HG03095 (cell line): ENCODE data around the gene CPM.
"Not testable (repeated sequence)": the region's sequence is repeated elsewhere in the genome, so short reads cannot be mapped to it uniquely, and the experiment has no call there.

Experiments
- ATAC-seq: cut with Tn5 transposase; IDR thresholded peaks from one replicate; pipeline ENCODE4 v1.9.1; 2021; ENCODE audit warnings: moderate library complexity; ENCODE audit not compliant: unreplicated experiment

The CPM gene

DNA sequence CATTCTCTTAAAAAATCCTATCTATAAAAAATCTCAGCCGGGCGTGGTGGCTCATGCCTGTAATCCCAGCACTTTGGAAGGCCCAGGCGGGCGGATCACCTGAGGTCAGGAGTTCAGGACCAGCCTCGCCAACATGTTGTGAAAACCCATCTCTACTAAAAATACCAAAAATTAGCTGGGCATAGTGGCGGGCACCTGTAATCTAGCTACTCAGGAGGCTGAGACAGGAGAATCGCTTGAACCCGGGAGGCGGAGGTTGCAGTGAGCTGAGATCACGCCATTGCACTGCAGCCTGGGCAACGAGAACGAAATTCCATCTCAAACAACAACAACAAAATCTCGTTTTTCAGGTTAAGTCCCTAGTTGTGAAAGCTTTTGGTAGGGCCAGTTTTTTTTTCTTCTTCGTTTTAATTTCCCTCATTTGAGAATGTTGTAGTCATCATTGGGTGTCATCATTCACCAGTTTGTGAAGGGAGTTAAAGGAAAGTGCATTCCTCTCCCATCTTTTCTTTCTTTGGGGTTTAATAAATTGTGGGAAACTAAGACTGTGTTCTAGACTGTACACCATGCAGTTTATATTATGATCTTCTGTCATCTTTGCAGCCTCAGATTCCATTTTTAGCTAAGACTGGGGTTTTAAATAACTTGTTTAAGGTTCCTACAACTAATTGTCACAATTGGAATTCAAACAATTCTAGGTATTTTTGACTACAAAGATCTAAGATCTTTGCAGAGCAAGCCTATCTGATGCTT lies 101.0 kb downstream of the CPM start:
- no peak for ATAC-seq

DNA sequence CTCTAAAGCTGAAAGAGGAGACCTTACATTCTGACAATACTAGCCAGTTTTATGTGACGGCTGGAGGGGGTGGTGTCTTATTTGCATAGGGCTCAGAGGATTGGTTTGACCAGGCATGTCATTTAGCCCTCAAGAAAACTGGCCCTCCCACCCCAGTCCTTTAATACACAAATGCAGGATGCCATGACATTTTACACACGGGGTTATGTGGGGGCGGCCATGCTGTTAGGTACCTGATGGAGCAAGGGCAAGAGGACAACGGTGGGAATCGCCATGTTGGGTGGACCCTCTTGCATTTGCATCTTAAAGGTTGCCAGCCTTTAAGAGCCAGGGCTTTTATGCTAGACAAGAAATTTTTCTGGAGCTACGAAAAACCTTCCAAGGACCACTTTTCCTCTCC lies 101.7 kb downstream of the CPM start:
- ATAC-seq: no peak

DNA sequence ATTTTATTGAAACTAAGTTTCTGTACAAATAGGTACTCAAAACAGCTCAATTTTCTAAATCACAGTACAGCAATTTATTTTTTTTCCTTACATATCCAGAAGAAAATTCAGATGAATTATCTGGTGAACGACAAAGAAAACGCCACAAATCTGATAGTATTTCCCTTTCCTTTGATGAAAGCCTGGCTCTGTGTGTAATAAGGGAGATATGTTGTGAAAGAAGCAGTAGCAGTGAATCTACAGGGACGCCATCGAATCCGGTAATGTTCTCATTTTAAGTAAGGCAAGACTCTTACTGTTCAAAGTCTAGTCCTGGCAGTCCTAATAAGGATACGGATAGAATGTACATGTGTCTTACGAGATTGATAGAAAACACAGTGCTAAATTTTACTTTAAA lies 104.3 kb downstream of the CPM start:
- no peak for ATAC-seq

DNA sequence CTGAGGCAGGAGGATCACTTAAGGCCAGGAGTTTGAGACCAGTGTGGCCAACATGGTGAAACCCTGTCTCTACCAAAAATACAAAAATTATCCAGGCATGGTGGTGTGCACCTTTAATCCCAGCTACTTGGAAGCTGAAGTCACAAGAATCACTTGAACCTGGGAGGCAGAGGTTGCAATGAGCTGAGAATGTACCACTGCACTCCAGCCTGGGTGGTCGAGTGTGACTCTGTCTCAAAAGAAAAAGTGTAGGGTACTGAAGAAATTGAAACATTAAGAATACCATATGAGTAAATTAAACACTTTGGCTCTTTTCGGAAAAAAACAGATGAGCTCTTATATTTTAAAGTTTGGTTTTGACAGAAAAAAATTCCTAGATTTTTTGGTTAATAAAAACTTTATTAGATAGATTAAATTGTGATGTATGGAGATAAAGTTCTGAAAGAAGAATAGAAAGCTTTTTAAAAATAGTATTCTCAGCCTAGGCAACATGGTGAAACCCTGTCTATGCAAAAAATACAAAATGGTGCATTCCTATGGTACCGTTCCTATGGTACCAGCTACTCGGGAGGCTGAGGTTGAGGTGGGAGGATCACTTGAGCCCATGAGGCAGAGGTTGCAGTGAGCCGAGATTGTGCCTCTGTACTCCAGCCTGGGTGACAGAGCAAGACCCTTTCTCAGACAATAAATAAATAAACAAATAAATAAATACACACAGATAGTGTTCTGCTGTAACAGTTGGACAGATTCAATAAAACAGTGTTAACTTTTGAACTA lies 104.9 kb downstream of the CPM start:
- ATAC-seq: no peak

DNA sequence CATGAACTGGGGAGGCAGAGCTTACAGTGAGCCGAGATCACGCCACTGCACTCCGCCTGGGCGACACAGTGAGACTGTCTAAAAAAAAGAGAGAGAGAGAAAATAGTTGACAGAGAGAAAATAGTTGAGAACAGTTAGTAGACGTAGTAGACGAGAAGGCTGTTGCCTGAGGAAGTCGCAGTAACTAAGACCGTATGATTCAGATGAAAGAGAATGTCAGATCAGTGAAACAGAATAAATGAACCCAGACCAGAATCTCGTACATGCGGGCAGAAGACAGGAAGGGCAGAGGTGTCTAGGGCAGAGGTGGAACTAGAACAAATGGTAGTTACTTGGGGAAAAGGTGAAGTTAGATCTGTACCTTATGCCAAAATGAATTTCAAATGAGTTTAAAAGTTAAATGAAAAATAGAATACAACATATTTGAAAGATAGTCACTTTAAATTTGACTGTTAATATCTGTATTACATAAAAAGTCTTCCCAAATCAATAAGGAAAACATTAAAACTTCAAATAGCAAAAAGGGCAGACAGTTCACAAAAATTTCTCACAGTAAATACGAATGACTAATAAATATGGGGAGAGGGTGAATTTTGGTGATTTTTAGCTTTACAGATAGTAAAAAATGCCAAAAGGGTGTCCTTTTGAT lies 107.3 kb downstream of the CPM start:
- ATAC-seq: no peak

DNA sequence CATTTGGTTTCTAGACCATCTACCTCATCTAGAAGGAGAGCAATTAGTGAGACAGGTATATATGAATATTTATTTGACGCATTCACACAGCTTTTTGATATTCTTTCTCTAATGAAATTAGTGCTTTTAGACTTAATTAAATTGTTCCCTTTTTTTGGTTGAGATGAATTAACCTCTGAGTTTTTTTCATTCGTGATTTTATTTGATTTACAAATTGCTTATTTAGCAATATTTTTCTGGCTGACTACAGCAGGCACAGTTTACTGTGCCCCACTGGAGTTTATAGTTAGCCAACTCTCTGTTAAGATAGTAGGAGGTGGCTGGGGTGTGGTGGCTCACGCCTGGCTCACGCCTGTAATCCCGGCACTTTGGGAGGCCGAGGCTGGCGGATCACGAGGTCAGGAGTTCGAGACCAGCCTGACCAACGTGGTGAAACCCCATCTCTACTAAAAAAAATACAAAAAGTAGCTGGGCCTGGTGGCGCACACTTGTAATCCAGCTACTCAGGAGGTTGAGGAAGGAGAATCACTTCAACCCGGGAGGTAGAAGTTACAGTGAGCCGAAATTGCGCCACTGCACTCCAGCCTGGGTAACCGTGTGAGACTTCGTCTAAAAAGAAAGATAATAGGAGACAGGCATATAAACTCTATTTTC lies 108.2 kb downstream of the CPM start:
- ATAC-seq: no peak

DNA sequence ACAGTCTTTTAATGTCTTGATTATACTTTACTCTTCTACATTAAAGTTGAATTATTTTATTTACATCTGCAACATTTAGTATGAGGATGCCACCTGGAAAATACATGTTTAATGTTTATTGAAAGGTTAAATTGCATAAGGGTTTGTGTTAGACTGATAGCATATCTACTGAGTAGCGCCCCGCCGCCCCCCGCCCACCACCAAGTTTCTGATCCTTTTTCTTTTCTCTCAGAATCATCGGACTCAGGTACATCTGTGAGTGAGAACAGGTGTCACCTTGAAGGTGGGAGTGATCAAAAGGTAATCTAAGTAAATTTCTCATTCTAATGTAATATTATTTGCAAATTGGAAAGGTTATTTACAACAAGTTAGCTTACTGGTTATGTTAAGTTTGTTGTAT lies 108.8 kb downstream of the CPM start:
- ATAC-seq: no peak

DNA sequence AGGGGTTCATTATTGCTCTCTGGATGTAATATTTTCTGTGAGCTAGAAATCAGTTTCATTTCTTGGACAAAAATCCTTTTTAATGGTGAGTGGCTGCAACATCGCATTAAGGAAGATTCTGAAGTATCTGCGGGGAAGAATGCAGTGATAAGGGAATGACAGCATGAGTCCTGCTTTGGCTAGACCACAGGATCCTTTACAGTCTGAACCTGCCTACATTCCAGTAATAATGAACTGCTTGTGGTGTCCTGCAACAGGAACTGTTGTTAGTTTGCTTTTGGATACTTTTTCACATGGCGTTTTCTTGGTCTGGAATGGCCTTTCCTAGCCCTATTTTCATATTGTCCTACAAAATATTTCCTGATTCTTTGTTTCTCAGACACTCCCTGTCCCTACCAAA lies 109.3 kb downstream of the CPM start:
- no peak for ATAC-seq

DNA sequence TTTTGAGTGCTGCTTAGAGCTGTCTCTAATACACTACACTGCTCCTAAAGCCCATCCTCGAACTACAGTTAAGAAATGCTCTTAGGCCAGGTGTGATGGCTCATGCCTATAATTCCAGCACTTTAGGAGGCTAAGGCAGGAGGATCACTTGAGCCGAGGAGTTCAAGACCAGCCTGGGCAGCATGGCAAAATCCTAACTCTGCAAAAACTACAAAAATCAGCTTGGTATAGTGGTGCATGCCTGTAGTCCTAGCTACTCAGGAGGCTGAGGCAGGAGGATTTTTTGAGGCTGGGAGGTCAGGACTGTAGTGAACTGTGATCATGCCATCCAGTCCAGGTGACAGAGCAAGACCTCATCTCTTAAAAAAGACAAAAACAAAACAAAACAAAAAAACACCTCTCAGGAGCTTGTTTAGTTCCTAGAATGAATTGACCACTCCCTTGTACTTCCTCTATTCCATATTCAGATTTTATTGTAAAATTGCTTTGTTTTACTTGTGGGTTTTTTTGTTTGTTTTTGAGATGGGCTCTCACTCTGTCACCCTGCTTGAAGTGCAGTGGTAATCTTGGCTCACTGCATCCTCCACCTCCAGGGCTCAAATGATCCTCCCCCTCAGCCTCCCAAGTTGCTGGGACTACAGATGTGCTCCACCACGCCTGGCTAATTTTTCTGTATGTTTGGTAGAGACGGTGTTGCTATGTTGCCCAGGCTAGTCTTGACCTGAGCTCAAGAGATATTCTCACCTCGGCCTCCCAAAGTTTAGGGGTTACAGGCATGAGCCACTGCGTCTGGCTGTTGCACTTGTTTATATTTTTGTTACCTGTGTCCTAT lies 111.4 kb downstream of the CPM start:
- ATAC-seq: no peak

DNA sequence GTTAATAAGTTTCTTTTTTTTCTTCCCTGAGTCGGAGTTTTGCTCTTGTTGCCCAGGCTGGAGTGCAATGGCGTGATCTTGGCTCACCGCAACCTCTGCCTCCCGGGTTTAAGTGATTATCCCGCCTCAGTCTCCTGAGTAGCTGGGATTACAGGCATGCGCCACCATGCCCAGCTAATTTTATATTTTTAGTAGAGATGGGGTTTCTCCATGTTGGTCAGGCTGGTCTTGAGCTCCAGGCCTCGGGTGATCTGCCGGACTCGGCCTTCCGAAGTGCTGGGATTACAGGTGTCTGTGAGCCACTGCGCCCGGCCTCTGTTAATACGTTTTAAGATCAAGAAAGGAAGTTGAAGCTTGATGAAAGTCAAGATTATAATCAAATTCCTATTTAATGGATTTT lies 113.5 kb downstream of the CPM start:
- ATAC-seq: not testable (repeated sequence)

DNA sequence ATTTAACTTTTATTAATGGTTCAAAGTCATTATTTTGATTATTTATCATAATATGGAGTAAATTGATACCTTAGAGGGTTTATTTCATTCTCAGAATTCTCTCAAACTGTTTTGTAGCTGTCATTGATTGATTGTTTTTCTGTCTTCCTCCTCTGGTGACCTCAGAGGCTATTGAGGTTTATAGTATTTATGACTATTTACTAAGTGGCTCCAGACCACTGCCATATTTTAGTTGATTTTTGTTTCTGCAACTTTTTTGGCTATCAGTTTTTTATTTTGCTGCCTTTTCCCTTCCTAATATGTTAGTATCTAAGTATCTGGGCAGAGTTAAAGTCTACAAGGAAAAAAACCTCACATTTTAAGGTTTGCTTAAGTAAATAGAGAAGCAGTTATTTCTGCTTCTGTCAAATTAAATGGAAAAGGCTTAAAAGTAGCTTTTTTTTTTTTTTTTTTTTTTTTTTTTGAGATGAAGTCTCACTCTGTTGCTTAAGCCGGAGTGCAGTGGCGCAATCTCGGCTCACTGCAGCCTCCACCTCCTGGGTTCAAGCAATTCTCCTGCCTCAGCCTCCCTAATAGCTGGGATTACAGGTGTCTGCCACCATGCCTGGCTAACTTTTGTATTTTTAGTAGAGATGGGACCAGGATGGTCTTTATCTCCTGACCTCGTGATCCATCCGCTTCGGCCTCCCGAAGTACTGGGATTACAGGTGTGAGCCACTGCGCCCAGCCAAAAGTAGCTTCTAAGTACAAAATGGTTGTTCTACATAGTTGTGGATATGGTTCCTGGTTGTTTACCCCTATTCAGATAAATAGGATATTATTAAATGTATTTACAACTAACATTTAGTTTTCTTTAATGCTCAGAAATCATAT lies 116.8 kb downstream of the CPM start:
- ATAC-seq: no peak

DNA sequence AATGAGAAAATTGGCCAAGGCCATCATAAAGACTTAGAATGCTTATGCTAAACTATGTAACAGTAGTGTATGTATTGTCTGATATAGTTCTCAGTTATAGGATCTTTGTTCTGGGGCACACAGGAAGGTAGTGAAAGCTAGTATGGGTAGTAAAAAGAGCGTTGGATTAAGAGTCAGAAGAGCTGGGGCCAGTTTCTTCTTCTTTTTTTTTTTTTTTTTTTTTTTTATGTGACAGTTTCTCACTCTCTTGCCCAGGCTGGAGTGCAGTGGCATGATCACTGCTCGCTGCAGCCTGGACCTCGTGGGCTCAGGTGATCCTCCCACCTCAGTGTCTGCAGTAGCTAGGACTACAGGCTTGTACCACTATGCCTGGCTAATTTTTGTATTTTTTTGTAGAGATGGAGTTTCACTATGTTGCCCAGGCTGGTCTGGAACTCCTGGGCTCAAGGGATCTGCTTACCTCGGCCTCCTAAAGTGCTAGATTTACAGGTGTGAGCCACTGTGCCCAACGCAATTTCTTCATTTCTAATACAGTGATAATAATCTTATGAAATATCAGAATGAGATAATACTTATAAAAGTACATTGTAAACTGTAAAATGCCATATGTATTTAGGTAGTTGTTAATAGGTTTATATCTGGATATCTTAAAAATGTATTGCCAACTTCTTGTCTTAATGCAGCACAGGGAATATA lies 117.6 kb downstream of the CPM start:
- no peak for ATAC-seq

DNA sequence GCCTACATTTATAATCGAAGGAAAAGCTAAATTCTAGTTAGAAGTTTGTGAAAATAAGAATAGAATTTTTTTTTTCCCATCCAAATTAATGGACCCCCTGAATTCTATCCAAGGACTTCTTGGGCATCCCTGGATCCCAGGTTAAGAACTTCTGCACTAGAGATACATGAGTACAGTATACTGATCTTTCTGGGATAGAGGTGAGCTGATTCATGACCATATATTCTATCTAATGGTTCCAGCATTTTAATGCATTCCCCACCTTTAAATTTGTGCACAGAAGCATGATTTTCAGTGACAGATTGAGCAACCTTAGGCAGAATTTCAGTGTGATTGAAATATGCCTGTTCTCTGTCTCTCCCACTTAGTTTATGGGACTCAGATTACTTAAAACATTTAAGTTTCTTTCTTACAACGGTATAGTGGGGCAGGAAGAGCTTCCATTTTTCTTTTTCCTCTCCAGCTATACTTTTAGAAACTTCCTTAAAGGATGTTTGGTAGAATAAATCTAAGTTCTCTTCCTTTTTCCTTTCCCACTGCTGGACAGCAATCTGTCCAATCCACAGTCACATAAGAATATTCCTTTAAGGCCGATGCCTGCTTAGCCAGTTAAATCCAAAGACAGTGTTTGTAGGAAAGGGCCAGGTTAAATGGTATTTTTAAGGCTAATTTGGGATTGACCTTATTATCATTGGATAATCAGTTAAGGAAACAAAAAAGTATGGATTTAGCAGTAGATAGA lies 118.3 kb downstream of the CPM start:
- no peak for ATAC-seq

DNA sequence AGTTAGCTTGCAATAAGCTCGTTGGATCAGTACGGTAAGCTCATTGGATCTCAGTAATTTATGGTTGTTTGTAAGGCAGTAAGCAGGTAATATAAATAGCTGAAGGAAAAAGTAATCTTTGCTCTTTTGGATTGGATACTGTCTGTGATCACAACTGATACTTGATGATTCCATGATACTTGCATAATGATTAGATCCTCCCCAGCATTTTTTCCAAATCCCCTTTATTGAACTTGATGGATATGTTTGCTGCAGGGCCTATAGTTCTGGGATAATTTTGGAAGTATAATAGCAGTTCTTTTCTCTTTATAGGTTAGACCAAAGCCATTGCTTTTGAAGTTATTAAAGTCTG lies 119.8 kb downstream of the CPM start:
- ATAC-seq: no peak

DNA sequence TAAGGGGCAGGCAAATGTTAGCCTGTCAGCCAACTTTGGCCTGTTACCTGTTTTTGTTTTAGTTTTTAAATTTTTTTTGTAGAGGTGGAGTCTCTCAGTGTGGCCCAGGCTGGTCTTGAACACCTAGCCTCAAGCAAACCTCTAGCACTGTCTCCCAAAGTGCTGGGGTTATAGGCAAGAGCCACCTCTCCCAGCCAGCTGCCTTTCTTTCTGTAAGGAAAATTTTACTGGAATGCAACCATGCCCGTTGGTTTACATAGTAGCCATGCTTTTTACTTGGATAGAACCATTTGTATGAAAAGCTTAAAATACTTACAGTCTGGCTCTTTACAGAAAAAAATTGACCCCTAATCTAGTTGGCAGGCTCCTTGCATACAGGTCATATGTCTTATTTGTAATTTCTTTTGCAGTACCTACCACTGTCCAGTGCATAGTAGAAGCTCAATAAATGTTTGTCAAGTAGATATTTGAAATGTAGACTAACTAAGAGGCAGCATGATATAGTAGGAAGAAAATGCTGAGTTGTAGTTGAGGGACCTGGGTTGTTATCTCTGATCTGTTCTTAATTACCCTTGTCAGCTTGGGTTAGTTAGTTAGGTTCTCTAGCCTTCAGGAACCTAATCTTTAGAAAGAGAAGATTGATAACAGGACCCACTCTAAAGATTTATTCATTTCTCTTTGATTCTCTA lies 120.3 kb downstream of the CPM start:
- ATAC-seq: no peak

DNA sequence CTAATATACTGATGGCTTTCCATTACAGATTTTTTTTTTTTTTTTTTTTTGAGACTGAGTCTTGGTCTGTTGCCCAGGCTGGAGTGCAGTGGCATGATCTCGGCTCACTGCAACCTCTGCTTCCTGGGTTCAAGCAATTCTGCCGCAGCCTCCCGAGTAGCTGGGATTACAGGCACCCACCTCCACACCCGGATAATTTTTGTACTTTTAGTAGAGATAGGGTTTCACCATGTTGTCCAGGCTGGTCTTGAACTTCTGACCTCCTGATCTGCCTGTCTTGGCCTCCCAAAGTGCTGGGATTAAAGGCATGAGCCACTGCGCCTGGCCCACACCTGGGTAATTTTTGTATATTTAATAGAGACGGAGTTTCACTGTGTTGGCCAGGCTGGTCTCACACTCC lies 121.4 kb downstream of the CPM start:
- not testable (repeated sequence) for ATAC-seq

DNA sequence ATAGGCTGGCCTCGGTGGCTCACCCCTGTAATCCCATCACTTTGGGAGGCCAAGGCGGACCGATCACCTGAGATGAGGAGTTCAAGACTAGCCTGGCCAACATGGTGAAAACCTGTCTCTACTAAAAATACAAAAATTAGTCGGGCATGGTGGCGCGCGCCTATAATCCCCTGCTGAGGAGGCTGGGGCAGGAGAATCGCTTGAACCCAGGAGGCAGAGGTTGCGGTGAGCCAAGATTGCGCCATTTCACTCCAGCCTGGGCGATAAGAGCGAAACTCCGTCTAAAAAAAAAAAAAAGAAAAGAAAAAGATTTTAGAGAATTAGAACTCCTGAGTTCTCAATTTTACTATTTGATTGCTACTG lies 123.0 kb downstream of the CPM start:
- not testable (repeated sequence) for ATAC-seq
